ENCODE results near the gene TMEM254. TPM values are rescaled to one million over a fixed set of nuclear protein-coding genes. Genes with fewer than 3 reads are reported as not detected.

The TMEM254 gene
- total and polyA plus RNA-seq, 2 of the 13 experiments (the other 11 are each of a cell fraction or from before 2014, with no cell fraction given), result 11.2 to 39.0 TPM

- 0 out of 2 replicates have a peak, but pooled peaks have one; percentile 29 for TF ChIP-seq ERF (CRISPR knock-in tag; IDR thresholded peaks at IDR 0.05)
- peak; percentile 76 for TF ChIP-seq SMC3 (IDR thresholded peaks at IDR 0.05; ENCODE audit: low read length)
- TF ChIP-seq IRF2 (CRISPR knock-in tag; IDR thresholded peaks at IDR 0.05), result no peak
- peak; percentile 48; the same call in 1 of the 2 replicates for TF ChIP-seq RAD21 (CRISPR knock-in tag; IDR thresholded peaks at IDR 0.05)
- TF ChIP-seq, protein P1, sequence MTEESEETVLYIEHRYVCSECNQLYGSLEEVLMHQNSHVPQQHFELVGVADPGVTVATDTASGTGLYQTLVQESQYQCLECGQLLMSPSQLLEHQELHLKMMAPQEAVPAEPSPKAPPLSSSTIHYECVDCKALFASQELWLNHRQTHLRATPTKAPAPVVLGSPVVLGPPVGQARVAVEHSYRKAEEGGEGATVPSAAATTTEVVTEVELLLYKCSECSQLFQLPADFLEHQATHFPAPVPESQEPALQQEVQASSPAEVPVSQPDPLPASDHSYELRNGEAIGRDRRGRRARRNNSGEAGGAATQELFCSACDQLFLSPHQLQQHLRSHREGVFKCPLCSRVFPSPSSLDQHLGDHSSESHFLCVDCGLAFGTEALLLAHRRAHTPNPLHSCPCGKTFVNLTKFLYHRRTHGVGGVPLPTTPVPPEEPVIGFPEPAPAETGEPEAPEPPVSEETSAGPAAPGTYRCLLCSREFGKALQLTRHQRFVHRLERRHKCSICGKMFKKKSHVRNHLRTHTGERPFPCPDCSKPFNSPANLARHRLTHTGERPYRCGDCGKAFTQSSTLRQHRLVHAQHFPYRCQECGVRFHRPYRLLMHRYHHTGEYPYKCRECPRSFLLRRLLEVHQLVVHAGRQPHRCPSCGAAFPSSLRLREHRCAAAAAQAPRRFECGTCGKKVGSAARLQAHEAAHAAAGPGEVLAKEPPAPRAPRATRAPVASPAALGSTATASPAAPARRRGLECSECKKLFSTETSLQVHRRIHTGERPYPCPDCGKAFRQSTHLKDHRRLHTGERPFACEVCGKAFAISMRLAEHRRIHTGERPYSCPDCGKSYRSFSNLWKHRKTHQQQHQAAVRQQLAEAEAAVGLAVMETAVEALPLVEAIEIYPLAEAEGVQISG (CRISPR knock-in tag; IDR thresholded peaks at IDR 0.05), result 0 out of 2 replicates have a peak, but pooled peaks have one; percentile 33
- peak; percentile 70 for TF ChIP-seq XRCC5 (optimal IDR thresholded peaks at IDR 0.05; ENCODE audit: low read length)
- TF ChIP-seq KAT8 (CRISPR knock-in tag; IDR thresholded peaks at IDR 0.05), result 0 out of 2 replicates have a peak, but pooled peaks have one; percentile 23
- TF ChIP-seq ZNF331 (CRISPR knock-in tag; IDR thresholded peaks at IDR 0.05), result 0 out of 2 replicates have a peak, but pooled peaks have one; percentile 25
- TF ChIP-seq ZNF121 (CRISPR knock-in tag; IDR thresholded peaks at IDR 0.05), result peak; percentile 51; the same call in 1 of the 2 replicates
- TF ChIP-seq HES4 (CRISPR knock-in tag; IDR thresholded peaks at IDR 0.05; ENCODE audit: borderline replicate concordance), result no peak
- no peak for TF ChIP-seq ZBTB38 (CRISPR knock-in tag; IDR thresholded peaks at IDR 0.05)
These were observed 31.6 kb upstream of the TMEM254 start (continued) for GRCh38 chr10:80046629-80047441.
